Peyer's patch (tissue), 4 donors: ENCODE data around the gene RPL38. TPM values are rescaled to one million over a fixed set of nuclear protein-coding genes. Genes with fewer than 3 reads are reported as not detected.

Experiments used
- DNase-seq, 3 donors: peaks; one replicate each; pipeline ENCODE4 v3.0.0-alpha.2; 2017 to 2019
- H3K27ac ChIP-seq, 4 donors: fragments of 200-600 bp; sonication (generic); one replicate each; pipeline ENCODE4 v1.5.1; 2016 to 2019
- H3K27me3 ChIP-seq, 2 donors: fragments of 200-600 bp; sonication (generic); one replicate each; pipeline ENCODE4 v1.5.1; 2019
- H3K36me3 ChIP-seq, 3 donors: fragments of 200-600 bp; sonication (generic); one replicate each; pipeline ENCODE4 v1.5.1; 2016 to 2019
- H3K4me1 ChIP-seq, 4 donors: fragments of 200-600 bp; sonication (generic); one replicate each; pipeline ENCODE4 v1.5.1; 2016 to 2019
- H3K4me3 ChIP-seq, 4 donors: fragments of 200-600 bp; sonication (generic); 1 replicate in 3 of 4; 2 replicates in 1 of 4; pipeline ENCODE4 v1.5.1; 2016 to 2019; ENCODE audit warnings: mild to moderate bottlenecking in 1 of 4
- H3K9me3 ChIP-seq, 4 donors: fragments of 200-600 bp; sonication (generic); one replicate each; pipeline ENCODE4 v1.5.1; 2016 to 2019; ENCODE audit warnings: mild to moderate bottlenecking in 1 of 4
- POLR2A ChIP-seq, 2 donors: fragments of 450-650 bp; IDR thresholded peaks; one replicate each; pipeline ENCODE4 v1.5.1; 2017; ENCODE audit warnings: antibody characterized with exemption in 2 of 2, mild to moderate bottlenecking in 2 of 2, moderate library complexity in 2 of 2
- total RNA-seq, 4 donors: library from RNA; depleted of rRNA; stranded (reverse); fragments of >200 nt; gene quantifications; one replicate each; pipeline ENCODE4 v1.1.0, GENCODE V29; 2016
- TF ChIP-seq, protein P1 (sequence below), 6 experiments: fragments of 450-650 bp in 4 of 6; fragments of 200-600 bp in 2 of 6; sonication (generic) in 1 of 6; IDR thresholded peaks; one replicate each; pipeline ENCODE4 v1.5.1; 2017 to 2019; ENCODE audit warnings: antibody characterized with exemption in 6 of 6, mild to moderate bottlenecking in 3 of 6, moderate library complexity in 1 of 6

RPL38 gene
- total RNA-seq, result 100 to 1,000 TPM; 222 to 392 (median 289) TPM

DNA sequence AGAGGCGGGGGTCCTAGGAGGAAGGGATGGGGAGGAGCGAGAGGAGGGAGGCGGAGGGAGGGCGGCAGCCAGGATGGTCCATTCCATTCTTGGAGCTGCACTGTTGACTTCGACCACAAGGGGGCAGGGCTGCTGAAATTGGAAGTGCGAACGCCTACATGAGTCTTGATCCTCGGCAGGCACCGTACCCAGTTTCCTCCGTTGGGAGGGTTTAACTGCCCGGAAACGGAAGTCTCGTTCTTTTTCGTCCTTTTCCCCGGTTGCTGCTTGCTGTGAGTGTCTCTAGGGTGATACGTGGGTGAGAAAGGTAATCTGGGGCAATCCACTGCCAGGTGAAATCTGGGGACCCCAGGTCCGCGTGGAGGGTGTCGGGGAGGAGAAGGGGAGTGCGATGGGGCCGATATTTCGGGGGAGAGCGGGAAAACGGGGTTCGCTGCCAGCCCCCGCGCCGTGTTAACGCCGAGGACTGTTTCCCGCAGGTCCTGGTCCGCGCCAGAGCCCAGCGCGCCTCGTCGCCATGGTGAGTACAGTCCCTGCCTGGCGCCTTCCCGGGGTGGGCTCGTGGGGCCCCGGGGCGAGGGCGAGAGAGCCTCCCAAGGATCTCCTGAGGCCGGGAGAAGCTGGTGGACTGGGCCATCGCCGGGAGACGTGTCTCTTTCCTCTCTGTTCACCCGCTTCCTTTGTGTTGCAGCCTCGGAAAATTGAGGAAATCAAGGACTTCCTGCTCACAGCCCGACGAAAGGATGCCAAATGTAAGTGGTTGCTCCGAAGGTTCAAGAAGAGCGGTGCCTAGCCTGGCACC is at the start of gene RPL38:
RPL38 (plus strand) TSS at position 240 of the 802 bp plus-strand sequence; CDS start at position 518, 278 bp downstream.
- Histone ChIP-seq H3K4me1 (peaks cover 0 to 67% (median 17%) of the 10 kb centered on the region in 4 donors), H3K27me3 (no peaks in the 10 kb centered on the region), H3K4me3 (peak within 1 kb of the TSS; percentile 77 to 92 (median 90)), H3K36me3 (peaks cover 0 to 30% (median 0%) of the 10 kb centered on the region in 3 donors), H3K27ac (peak within 1 kb of the TSS; percentile 76 to 88 (median 84)), H3K9me3 (no peaks in the 10 kb centered on the region)
- TF ChIP-seq POLR2A (IDR thresholded peaks at IDR 0.05), result peak; percentile 67 to 87
- TF ChIP-seq, protein P1, sequence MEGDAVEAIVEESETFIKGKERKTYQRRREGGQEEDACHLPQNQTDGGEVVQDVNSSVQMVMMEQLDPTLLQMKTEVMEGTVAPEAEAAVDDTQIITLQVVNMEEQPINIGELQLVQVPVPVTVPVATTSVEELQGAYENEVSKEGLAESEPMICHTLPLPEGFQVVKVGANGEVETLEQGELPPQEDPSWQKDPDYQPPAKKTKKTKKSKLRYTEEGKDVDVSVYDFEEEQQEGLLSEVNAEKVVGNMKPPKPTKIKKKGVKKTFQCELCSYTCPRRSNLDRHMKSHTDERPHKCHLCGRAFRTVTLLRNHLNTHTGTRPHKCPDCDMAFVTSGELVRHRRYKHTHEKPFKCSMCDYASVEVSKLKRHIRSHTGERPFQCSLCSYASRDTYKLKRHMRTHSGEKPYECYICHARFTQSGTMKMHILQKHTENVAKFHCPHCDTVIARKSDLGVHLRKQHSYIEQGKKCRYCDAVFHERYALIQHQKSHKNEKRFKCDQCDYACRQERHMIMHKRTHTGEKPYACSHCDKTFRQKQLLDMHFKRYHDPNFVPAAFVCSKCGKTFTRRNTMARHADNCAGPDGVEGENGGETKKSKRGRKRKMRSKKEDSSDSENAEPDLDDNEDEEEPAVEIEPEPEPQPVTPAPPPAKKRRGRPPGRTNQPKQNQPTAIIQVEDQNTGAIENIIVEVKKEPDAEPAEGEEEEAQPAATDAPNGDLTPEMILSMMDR (IDR thresholded peaks at IDR 0.05), result peak; percentile 95 to 100 (median 97)
- DNase-seq, result peak; percentile 93 to 98 (median 97)

DNA sequence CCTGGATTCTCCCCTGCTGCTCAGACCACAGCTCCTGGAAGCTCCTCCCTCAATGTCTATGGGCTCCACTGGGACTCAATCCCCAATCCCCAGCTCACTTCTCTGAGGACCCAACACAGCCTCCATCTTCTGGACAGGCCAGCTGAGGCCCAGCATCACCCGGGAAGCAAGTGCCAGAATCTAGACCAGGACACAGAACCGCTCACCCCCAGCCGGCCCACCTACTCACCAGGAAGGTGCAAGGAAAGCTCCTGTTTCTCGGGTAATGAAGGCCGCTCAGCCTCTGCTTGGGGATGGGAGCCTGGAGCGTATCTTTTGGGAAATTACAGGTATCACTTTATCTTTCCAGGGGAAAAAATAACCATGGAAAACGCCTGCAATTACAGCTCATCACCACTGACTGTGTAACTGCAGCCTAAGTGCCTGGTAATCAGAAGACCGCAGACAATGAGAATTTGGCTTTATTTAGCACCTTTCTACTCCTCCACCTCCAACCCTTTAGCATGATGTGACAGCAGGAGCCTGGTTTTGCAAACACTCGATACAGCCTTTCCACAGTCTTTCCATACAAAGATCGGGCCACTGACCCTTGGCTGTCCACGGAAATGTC is 49.6 kb upstream of the RPL38 start:
- Histone ChIP-seq H3K9me3 (no peaks in the 10 kb centered on the region), H3K27ac (no peak overlapping the region), H3K27me3 (no peaks in the 10 kb centered on the region), H3K4me1 (no peaks in the 10 kb centered on the region), H3K4me3 (no peak overlapping the region), H3K36me3 (no peaks in the 10 kb centered on the region)
- no peak for DNase-seq
- TF ChIP-seq, protein P1 (IDR thresholded peaks at IDR 0.05), result no peak
- no peak for TF ChIP-seq POLR2A (IDR thresholded peaks at IDR 0.05)

DNA sequence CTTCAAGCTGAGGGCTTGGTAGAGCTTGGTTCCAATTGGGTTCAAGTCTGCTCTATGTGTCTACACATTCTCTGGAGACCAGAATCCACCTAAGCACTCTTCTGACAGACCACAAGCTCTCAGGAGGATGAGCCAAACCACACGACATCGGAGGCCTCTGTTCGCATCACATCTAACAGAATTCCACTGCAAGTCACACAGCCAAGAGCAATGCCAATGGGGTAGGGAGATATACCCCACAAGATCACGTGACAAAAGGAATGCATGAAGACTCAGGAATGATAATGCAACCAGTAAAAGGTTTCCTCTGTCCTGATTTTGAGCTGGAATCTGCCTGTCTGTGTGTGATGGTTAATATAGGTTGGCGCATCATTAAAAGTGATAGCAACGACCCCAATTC is 46.6 kb upstream of the RPL38 start:
- no peak for DNase-seq
- no peak overlapping the region for H3K27ac ChIP-seq
- H3K4me1 ChIP-seq, result no peaks in the 10 kb centered on the region
- no peak for TF ChIP-seq POLR2A (IDR thresholded peaks at IDR 0.05)
- TF ChIP-seq, protein P1 (IDR thresholded peaks at IDR 0.05), result no peak
- H3K9me3 ChIP-seq, result no peaks in the 10 kb centered on the region
- no peaks in the 10 kb centered on the region for H3K36me3 ChIP-seq
- no peaks in the 10 kb centered on the region for H3K27me3 ChIP-seq
- H3K4me3 ChIP-seq, result no peak overlapping the region

DNA sequence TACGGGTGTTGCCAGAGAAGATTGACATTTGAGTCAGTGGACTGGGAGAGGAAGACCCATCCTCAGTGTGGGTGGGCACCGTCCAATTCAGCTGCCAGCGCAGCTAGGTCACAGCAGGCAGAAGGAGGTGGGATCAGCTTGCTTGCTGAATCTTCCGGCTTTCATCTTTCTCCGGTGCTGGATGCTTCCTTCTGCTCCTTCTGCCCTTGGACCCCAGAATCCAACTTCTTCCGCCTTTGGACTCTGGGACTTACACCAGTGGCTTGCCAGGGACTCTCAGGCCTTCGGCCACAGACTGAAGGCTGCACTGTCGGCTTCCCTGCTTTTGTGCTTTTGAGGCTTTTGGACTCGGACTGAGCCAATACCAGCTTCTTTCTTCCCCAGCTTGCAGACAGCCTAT is 46.1 kb upstream of the RPL38 start:
- Histone ChIP-seq H3K27me3 (no peaks in the 10 kb centered on the region), H3K9me3 (no peaks in the 10 kb centered on the region), H3K4me1 (no peaks in the 10 kb centered on the region), H3K36me3 (no peaks in the 10 kb centered on the region), H3K4me3 (no peak overlapping the region), H3K27ac (no peak overlapping the region)
- no peak for DNase-seq
- no peak for TF ChIP-seq POLR2A (IDR thresholded peaks at IDR 0.05)
- TF ChIP-seq, protein P1 (IDR thresholded peaks at IDR 0.05), result no peak

DNA sequence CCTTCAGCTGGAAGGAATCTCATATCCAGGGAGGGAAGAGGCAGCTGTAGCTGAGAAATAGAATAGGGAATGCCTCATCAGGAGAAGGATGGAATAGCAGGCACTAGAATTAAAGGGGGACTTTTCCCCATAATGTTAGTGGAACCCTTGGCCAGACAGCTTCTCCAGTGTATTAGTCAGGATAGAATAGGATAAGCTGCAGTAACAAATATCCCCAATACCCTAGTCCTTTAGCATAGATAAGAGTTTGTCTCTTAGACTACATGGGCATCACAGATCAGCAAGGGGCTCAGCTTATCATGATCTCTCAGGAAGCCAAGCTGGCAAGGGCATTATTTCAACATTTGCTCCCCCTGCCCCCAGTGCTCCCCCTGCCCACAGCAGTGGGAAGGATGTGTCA is 44.7 kb upstream of the RPL38 start:
- no peaks in the 10 kb centered on the region for H3K36me3 ChIP-seq
- H3K27ac ChIP-seq, result no peak overlapping the region
- no peaks in the 10 kb centered on the region for H3K27me3 ChIP-seq
- no peak overlapping the region for H3K4me3 ChIP-seq
- TF ChIP-seq, protein P1 (IDR thresholded peaks at IDR 0.05), result no peak
- no peak for TF ChIP-seq POLR2A (IDR thresholded peaks at IDR 0.05)
- no peaks in the 10 kb centered on the region for H3K9me3 ChIP-seq
- H3K4me1 ChIP-seq, result no peaks in the 10 kb centered on the region
- DNase-seq, result no peak
